ENCODE measurements around the gene TFCP2L1.
"Not testable (repeated sequence)": the region's sequence is repeated elsewhere in the genome, so short reads cannot be mapped to it uniquely, and the experiment has no call there.

TFCP2L1 gene

DNA sequence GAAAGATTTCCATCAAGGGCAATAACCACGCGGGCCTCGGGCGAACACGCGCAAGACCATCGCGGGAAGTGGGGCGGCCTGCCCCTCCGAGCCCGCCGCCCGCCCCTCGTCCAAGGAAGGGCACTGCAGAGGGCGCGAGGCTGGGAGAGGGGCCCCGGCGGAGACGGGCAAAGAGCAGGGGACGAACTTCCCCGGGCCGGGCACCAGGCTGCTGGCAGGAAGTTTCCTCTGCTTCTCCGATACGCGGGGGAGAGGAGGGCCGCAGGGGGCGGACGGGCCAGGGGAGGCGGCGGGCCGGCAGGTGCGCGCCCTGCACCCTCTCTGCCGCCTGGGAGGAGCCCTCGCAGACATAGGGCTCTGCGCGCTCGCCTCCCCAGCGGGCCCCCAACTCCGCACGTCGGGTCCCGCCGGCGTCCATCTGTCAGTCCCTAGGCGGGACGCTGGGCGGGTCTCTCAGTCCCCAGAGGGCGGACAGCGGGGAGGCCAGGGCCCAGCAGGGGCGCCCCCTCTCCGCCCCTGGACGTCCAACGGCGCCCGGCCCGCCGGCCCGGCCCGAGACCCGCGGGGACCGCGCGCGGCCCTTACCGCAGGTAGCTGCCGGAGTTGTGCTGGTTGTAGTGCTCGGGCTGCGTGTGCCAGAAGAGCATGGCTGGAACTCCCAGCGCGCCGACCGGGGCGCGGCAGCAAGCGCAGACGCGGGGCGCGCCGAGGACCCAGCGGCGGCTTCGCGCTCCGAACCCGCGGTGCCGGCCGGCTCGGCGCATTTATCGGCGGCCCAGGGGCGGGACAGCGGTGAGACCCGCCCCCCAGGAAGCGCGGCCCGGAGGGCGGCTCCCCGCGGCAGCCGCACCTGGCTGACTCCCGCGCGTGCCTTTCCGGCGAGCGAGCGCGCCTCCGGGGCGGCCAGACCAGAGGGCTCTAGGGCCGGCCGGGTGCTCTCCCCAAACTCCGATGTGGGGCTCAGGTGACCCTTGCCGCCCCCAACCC is at the start of gene TFCP2L1:
TFCP2L1 (minus strand) TSS at position 740 of the 987 bp plus-strand sequence; CDS start at position 647, 93 bp downstream.
- peak; percentile 42 for DNase-seq

DNA sequence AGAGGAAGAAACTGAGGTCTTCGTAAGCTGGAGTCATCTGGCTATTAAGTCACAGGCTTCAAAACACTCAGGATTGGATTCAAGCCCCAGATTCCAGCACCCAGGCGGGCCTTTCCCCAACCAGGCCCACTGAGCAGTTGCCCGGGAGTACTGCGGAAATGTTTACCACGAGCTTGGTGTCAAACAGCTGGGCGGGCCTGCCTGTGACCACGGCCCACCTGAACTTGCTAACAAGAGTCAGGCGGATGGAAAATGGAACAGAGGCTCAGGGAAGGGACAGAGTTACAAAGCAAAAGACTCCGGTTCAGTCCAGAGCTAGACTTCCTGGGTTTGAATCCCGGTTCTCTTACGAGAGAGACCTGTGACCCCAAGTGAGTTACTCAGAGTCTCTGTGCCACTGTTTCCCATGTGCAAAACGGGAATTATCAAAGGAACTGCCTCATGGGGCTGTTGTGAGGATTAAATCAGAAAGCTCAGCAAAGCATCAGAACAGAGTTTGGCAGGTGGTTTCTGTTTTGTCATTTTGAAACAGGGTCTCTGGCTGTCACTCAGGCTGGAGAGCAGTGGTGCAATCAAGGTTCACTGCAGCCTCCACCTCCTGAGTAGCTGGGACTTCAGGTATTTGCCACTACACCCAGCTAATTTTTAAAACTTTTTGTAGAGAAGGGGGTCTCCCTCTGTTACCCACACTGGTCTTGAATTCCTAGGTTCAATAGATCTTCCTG is 49.0 kb upstream of the TFCP2L1 start:
- DNase-seq, result no peak

- DNase-seq, result no peak
Measured at GRCh38 chr2:121333231-121333630, 48.2 kb upstream of the TFCP2L1 start.

- not testable (repeated sequence) for DNase-seq
Measured at GRCh38 chr2:121331324-121331723, 46.3 kb upstream of the TFCP2L1 start.

- DNase-seq, result no peak
Measured at GRCh38 chr2:121330921-121331320, 45.9 kb upstream of the TFCP2L1 start.

- no peak for DNase-seq
Measured at GRCh38 chr2:121329786-121330185, 44.8 kb upstream of the TFCP2L1 start.

DNA sequence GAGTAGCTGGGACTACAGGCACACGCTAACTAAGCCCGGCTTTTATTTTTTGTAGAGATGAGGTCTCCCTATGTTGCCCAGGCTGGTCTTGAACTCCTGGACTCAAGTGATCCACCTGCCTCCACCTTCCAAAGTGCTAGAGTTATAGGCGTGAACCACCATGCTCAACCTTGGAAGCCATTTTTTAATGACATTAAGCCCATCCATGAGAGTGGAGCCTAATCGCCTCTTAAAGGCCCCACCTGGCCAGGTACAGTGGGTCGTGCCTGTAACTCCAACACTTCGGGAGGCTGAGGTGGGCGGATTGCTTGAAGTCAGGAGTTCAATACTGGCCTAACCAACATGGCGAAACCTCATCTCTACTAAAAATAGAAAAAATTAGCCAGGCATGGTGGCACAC is 41.6 kb upstream of the TFCP2L1 start:
- DNase-seq, result no peak

DNA sequence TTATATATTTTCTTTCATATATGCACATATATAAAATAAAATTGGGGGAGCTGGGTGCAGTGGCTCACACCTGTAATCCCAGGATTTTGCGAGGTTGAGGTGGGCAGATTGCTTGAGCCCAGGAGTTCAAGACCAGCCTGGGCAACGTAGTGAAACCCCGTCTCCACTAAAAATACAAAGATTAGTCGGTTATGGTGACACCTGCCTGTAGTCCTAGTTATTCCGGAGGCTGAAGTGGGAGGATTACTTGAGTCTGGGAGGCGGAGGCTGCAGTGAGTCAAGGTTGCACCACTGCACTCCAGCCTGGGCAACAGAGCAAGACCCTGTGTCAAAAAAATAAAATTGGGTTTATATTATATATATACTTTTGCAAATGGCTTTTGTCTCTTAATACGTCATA is 39.6 kb upstream of the TFCP2L1 start:
- DNase-seq, result no peak

- DNase-seq, result no peak
Measured at GRCh38 chr2:121321476-121321875, 36.5 kb upstream of the TFCP2L1 start.

GRCh38 chr2:121319941-121320340 is 34.9 kb upstream of the TFCP2L1 start:
- DNase-seq, result no peak

- DNase-seq, result no peak
Measured at GRCh38 chr2:121316986-121317385, 32.0 kb upstream of the TFCP2L1 start.

GRCh38 chr2:121313701-121314100 is 28.7 kb upstream of the TFCP2L1 start:
- not testable (repeated sequence) for DNase-seq

DNA sequence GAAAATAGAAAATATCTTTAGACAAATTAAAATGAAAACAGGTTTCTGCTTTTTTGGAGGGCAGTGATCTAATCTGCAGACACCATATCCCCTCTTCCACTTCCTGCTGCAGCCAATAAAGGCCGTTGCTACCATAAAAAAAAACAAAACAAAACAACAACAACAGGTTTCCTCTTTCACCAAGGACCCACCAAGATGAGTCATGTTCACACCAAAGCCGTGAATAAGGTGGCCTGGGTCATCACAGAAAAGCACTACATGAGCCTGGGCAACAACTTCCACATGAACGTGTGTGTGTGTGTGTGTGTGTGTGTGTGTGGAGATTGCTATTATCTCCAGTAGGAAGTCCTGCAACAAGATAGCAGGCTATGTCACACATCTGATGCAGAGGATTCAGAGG is 24.8 kb upstream of the TFCP2L1 start:
- DNase-seq, result no peak

- no peak for DNase-seq
Measured at GRCh38 chr2:121309323-121309722, 24.3 kb upstream of the TFCP2L1 start.

GRCh38 chr2:121307048-121307447 is 22.0 kb upstream of the TFCP2L1 start:
- no peak for DNase-seq

GRCh38 chr2:121304941-121305340 is 19.9 kb upstream of the TFCP2L1 start:
- no peak for DNase-seq

- DNase-seq, result no peak
Measured at GRCh38 chr2:121303531-121304263, 18.7 kb upstream of the TFCP2L1 start.

DNA sequence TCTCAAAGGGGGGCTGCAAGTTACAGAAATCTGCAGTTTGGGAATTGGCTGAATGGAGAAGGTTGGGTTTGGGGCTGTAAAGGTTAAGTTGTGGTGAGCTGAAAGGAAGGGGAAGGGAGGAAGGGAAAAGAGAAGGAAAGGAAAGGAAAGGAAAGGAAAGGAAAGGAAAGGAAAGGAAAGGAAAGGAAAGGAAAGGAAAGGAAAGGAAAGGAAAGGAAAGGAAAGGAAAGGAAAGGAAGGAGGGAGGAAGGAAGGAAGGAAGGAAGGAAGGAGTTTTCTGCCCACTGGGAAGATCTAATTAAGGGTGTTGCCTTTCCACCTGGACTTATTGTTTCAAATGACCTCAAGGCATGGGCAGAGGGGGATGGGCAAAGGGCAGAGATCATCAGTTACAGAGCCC is 16.2 kb upstream of the TFCP2L1 start:
- not testable (repeated sequence) for DNase-seq

DNA sequence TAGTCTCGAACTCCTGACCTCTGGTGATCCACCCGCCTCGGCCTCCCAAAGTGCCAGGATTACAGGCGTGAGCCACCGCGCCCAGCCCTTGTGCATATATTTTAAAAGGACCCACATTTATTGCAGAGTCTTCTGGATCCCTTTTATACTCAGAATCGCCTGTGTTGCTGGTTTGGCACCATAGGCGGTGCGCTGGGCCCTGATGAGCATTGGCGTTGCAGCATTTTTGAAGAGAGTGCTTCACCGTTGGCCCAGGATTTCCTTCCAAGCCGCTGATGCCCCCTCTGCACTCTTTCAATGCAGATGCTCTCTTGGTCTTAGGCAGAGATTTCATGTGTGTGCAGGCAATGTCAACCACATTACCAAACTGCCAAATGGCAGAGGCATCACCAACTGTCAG is 13.5 kb upstream of the TFCP2L1 start:
- no peak for DNase-seq

GRCh38 chr2:121297866-121298265 is 12.9 kb upstream of the TFCP2L1 start:
- not testable (repeated sequence) for DNase-seq

GRCh38 chr2:121297217-121297830 is 12.3 kb upstream of the TFCP2L1 start:
- DNase-seq, result peak; percentile 72

- DNase-seq, result no peak
Measured at GRCh38 chr2:121295911-121296650, 11.1 kb upstream of the TFCP2L1 start.

All from eye (tissue), 1 donor.